HG03469 (cell line): Measurements from ENCODE around the gene KPTN.

Experiments used
- ATAC-seq: cut with Tn5 transposase; IDR thresholded peaks from one replicate; pipeline ENCODE4 v1.9.1; 2021; ENCODE audit warnings: mild to moderate bottlenecking, moderate library complexity, moderate number of reproducible peaks; ENCODE audit not compliant: unreplicated experiment

Gene KPTN

DNA sequence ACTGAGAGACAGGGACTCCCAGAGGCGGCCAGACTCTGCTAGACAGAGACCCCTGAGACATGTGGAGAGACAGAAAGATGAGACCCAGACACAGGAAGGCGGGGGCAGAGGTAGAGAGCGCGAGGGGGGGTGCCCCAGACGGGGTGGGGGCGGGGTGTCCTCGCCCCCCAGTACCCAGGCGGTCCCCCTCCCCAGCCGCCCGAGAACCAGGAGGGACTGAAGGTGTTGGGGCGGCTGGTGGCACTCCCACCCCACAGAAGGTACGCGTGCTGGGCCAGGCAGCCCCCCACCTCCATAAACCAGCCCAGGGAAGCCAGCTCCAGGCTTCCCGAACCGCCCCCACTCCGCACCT lies 12.7 kb downstream of the KPTN start:
- ATAC-seq: no peak

DNA sequence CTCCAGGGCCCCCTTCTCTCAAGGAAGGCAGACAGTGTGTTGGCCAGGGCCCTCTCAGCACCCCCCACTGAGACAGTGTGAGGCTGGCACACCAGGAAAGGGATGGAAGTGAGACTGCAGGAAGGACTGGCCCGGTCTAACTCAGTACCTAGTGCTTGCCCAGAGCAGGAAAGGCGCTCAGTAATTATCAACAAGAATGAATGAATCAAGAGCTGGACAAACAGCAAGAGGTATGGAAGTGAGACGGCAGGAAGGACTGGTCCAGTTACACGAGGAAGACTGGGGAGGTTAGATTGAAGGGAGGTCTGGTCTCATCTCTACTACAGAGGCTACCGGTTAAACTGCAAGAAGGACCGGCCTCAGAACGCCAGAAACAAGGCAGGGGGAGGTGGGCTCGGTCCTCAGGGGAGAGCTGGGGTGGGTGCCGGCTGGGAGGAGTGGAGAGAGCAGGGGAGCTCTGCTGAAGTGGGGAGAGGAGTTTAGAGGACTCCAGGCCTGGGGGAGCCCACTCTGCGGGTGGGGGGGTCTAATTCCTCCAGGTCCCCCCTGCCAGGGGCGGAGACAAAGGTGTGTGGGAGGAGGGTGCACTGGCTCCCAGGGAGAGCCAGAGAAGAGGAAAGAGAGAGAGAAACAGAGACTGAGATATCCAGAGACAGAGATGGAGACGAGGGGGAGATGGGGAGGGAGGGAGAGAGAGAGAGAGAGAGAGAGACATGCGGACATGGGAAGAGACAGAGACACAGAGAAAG lies 13.4 kb downstream of the KPTN start:
- ATAC-seq: no peak

DNA sequence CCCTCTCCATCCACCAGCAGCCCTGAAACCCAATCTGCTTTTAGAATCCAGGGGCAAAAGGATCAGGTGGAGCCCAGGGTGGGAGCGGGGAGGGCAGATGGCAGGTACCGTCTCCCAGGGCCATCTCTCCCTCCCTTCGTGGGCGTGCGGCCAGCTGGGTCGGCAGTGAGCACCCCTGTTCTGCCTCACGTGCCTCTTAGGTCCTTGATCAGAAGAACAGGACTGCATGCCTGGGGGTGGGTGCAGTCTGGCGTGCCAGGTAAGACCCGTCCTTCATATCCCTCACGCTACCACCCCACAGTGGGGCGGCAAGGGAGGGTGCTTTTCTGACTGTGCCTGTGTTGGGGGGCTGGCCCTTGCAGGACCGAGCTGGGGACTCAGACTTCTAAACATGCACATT lies 14.3 kb downstream of the KPTN start:
- no peak for ATAC-seq

DNA sequence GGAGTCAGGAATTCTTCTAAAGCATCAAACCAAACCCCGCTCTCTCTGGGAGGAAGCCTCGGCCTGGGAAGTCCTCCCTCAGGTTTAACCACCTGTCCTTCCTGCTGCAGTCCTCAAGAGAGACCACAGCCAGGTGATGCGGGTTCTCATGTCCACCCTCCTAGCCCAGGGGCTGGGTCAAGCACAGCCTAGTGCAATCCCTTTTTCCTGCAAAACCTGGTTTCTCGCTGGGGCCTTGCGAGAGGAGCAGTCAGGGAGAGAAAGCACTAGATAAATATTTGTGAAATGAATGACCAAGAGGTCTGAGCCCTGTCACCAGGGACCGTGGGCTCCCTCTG lies 14.7 kb downstream of the KPTN start:
- ATAC-seq: no peak

DNA sequence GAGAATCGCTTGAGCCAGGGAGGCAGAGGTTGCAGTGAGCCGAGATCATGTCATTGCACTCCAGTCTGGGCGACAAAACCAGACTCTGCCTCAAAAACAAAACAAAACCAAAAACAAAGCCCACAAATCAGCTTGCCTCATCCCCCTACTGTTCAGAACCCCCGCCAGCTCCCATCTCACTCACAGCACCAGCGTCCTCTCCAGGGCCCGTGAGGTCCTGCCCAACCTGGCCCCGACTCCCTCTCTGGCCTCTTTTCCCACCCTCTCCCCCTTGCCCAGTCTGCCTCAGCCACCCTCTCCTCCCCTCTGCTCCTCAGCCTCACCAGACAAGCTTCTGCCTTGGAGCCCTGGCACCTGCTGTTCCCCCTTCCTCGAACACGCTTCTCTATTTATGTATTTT lies 16.1 kb downstream of the KPTN start:
- no peak for ATAC-seq

DNA sequence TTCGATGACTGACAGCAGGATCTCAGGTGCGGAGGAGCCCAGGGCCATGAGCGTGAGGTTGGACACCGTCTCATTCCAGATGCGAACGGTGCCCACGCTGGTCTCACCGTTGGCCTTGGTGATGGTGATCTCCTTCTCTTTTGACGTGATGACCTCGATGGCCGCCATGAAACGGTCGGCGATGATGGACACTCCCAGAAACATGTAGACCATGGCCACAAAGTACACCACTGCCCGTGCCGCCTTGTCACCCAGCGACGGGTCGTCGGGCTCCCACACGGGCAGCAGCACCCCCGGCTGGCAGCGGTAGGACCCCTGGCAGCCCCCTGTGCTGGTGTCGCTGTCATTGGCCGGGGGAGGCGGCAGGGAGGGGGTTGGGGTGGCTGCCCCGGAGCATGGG lies 18.1 kb downstream of the KPTN start:
- ATAC-seq: no peak

DNA sequence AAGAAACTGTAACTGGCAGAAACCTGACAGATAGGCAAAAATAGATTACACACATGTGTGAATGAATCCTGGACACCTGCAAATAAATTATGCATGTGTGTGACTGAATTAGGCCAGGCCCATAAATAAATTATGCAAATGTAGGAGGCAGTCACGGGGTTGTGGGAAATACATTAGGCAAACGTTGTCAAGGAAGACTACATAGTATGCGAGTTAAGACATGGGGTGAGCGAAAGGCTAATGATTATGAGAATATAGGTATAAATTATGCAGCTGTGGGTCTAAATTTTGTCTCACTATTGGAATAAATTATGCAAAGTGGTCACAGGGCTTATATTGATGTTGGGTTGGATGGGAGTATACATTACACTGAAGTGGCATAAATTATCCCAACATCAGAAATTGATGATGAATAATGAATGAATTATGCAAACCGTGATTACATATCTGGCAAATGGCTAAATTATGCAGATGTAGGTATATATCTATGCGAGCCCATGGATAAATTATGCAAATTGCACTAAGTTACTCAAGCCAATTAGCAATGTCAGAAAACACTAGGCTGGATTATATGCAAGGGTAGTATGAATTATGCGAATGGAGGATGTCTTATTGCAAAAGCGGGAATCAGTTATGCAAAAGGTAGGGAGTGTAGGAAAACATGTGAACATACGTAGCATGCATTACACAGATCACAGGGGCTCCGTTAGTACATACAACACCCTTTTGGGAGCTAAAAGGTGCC lies 19.2 kb downstream of the KPTN start:
- no peak for ATAC-seq

DNA sequence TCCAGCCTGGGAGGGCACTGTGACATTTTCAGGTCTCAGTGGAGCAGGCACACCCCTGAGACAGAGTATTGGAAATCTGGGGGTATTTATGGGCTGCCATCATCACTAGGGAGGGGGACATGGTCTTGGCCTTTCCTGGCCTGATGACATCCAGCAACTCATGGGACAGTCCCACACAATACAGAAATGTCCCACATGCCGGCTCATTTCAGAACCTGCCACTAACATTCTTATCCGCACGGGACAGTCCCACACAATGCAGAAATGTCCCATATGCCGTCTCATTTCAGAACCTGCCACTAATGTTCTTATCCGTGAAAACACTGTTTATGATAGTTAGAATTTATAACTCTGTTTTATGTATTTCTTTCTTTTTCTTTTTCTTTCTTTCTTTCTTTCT lies 22.1 kb downstream of the KPTN start:
- no peak for ATAC-seq

DNA sequence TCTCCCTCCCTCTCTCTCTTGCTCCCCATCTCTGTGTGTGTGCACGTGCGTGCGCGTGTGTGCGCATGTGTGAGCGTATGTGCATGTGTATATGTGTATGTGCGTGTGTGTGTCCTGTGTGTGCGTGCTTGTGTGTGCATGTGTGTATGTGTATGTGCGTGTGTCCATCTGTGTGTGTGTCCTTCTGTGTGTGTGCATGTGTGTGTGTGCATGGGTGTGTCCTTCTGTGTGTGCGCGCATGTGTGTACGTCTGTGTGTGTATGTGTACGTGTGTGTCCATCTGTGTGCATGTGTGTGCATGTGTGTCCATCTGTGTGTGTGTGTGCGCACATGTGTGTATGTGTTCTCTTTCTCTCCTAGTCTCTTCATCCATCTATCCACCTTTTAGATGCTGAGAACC lies 24.5 kb downstream of the KPTN start:
- no peak for ATAC-seq

DNA sequence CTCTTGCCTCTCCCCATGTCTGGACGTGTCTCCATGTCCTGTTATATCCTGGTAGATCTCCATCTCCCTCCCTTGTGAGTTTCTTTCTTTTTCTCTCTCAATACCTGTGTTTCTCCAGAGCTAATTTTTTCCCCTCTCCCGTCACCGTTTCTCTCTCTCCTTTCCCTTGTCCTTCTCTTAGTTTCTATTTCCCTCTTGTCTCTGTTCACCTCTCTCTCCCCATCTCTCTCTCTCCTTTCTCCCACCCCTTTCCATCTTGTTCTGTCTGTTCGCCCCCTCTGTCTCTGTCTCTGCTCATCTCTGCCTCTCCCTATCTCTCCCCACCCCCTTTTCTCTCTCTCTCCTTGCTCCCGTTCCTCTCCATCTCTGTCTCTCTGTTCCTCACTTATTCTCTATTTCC lies 25.3 kb downstream of the KPTN start:
- no peak for ATAC-seq

DNA sequence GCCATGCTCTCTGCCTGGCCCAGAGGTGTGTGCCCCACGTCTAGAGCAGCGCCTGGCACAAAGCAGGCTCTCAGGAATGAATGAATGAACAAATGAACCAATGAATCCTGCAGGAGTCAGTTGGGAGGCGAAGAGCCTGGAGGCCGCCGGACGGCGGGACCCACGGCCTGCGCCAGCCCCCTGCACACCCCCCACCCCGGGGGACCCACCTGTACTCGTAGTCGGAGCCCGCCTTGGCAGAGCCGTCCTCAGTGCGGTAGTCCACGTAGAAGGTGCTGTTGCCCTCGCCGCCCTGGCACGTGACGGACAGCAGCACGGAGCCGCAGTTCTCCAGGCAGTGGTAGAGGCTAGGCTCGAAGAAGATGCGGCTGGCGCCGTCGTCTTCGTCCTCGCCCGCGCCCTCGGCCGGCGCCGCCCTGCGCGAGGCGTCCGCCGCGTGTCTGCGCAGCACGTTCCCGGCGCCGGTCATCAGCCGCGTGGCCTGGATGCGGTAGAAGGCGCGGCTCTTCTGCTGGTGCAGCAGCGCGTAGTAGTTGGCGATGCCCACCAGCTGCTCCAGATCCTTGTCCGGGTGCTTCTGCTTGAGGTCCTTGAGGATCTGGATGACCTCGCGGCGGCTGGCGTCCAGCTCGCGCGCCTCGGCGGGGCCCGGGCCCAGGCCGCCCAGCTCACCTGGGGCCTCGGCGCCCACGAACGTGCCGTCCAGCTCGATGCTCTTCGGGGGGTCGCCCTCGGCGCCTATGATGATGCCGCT lies 27.1 kb downstream of the KPTN start:
- no peak for ATAC-seq

DNA sequence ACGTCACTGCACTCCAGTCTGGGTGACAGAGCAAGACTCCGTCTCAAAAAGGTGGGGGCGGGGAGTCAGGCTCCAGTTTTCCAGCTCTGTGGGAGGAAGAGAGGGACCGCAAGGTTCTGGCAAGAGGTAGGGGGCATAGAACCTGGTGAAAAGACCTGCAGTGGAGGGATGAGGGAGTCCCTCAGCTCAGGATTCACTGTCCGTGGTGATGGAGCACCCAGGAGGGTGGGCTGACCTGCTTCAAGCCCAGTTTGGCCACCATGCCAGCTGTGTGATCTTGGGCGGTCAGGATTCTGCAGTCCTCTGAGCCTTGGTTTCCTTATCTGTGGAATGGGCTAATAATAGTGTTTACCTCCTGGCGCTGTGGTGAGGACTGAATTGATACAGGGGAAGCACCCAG lies 33.5 kb downstream of the KPTN start:
- ATAC-seq: no peak

DNA sequence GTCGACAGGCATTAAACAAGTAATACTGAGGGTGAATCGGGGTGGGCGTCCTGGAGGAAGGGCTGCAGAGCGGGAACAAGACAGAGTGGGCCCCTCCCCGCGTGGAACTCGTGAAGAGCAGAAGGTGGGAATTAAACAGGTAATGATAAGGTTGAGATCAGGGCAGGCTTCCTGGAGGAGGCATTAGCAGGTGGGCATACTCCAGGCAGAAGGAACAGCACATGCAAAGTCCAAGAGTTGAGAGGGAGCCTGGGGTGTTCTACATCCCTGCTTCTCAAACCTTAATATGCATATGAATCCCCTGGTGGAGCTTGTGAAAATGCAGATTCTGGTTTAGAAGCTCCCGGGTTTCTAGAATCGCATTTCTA lies 35.7 kb downstream of the KPTN start:
- ATAC-seq: no peak

DNA sequence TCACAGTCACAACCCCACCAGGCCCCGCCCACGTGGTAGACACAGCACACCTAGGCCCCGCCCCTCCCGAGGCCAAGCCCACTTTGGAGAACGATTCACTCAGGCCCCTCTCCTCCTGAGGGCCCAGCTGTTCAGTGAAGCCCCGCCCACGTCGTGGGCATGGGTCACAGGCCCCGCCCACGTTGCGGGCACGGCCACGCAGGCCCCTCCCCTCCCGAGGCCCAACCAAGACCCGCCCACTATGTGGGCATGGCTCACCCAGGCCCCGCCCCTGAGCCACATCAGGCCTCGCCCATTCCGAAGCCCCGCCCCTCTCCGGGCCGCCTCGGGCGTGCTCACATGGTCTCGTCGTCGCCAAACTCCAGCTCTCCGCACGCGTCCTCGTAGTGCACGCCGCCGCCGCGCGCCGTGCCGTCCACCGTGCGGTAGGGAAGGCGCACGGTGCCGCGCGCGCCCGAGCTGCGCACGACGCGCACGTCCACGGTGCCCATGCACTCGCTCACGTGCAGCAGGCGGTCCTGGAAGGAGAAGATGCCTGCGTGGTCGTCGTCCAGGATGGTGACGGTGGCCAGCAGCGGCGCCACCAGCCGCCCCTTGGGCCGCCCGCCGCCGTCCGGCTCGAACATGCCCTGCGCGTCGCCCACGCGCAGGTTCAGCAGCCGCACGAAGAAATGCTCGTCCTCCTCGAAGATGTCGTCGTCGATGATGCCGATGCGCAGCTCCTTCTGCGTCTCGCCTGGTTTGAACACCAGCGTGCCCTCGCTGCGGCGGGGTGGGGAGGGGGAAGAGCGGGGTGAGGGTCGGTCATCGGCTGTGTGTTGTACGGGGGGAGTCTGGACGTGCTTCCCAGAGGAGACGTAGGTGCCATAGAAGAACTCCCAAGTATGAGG lies 36.3 kb downstream of the KPTN start:
- ATAC-seq: no peak

DNA sequence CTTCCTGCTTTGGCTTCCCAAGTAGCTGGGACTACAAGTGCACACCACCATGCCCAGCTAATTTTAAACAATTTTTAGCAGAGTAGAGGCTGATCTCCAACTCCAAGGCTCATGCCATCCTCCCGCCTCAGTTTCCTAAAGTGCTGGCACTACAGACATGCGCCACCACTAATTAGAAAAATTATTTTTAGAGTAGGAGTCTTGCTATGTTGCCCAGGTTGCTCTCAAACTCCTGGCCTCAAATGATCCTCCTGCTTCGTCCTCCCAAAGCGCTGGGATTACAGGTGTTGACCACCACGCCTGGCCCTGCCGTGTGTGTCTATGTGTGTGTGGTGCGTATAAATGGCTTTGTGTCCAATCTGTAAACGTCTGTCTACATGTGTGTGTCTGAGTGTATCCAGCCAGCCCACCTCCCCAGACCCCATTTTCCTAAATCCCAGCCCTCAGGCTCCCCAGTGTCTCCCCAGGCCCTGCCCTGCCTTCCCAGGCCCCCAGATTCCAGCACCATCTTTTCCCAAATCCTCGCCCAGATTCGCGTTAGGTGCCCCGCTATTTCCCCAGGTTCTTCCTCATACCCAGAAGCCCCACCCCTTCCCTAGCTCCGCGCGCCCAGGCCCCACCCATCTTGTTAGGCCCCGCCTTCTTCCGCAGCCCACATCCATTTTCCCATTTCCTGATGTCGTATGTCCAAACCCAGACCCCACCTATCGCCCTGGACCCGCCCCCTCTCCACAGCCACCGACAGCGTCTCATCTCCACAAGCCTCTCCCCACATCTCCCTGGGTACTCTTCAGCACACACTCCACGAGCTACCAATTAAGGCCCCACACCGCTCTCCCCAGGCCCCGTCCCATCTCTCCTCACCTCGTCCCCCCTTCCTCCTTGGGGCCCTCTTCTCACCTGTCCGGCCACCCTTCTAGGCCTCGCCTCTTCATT lies 37.2 kb downstream of the KPTN start:
- no peak for ATAC-seq

DNA sequence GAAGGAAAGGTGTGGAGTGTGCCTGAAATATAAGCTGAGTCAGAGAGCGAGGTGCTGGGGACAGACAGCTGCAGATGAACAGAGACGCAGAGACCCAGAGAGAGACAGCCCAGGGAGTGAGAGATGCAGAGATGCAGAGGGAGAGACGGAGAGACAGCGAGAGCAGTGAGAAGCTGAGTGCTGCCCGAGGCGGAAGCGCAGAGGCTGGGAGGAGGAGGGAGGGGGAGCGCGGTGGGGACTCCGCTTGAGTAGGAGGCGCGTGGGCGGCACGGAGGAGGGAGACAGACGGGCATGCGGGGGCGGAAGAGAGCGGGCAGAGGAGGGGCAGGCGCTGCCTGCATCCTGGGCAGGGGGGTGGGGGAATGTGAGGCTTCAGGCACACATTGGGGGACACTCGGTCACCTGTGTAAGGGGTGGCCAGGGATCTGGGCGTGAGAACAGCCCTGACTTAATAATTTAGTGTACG lies 38.0 kb downstream of the KPTN start:
- ATAC-seq: no peak

DNA sequence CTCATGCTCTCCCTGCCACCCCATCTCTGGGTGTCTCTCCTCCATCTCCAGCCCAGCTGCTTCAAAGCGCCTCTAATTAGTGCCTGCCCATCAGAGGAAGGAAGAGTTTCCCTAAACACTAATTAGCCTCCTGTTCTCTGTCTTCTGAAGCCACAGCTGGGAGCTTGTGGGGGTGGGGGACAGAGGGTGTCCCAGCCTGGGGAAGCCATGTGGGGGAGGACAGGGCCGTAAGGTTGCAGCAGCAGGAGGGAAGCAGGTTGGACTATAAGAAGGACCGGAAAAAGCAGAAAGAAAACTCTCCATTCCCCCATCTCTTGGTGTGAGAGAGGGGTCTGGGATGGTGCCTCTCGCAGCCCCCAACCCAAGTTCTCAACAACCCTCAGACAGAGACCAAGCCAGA lies 38.5 kb downstream of the KPTN start:
- ATAC-seq: no peak

DNA sequence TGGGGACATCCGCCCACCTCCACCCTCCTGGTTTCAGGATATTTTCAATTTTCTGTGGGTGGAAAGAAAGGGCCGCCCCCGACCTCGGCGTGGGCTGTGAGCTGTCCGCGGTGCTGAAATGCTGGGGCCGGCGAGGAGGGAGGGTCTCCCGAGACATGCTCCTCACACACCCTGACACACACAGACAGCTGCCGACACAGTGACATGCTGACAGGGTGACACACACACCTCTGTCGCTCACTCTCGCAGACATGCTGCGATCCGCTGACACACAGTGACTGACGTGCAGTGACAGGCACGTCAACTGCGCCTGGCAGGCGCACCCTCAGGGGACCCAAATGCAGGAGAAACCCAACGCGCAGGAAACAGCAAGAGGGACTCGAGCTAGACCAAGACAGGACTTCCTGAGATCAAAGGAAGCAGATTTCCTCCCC lies 39.6 kb downstream of the KPTN start:
- ATAC-seq: no peak

DNA sequence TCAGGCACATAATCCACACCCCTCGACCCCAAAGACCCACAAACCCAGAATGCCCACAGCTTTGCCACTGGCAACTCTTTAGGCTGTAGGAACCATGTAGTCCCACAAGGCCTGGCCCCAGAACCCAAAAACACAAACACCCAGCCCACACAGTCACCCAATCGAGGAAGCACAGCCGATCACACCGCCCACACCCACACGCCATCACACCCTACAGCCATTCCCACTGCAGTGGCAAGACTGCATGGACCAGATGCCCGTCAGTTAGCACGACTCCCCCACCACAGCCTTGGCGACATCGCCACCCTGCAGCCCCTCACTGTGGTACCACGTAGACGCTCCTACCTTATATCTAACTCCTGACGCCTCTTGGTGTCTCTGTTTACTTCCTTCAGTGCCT lies 40.7 kb downstream of the KPTN start:
- no peak for ATAC-seq

DNA sequence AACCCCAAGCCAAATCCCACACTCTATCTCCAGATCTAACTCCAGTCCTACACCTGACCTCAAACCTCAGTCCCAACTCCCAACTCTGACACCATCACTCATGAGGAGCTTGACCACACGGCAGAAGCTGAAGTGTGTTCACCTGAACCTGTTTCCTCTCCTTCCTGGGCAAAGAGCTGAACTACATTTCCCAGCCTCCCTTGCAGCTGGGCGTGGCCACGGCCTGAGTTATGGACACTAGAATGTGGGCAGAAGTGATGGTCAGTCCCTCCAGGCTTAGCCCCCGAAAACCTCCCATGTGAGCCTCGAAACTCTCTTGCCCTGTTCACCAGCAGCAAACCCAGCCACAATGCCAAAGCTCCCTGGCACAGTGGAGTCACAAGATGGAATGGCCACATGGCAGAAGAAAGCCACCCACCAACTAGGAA lies 45.2 kb downstream of the KPTN start:
- ATAC-seq: no peak
